Loucy (cell line): ENCODE data around the gene ZNF528.

Source experiments
- H2AFZ ChIP-seq: fragments of 200-600 bp; sonication (generic); 2 replicates; pipeline ENCODE4 v1.6.0; 2016; ENCODE audit warnings: antibody characterized with exemption, mild to moderate bottlenecking, low read length, moderate library complexity
- H3F3A ChIP-seq: fragments of 200-600 bp; 2 replicates; pipeline ENCODE4 v1.6.0; 2016; ENCODE audit warnings: antibody characterized with exemption, low read depth, mild to moderate bottlenecking
- H3K27me3 ChIP-seq: fragments of 200-600 bp; sonication (generic); 2 replicates; pipeline ENCODE4 v1.6.1; 2014; ENCODE audit warnings: low read length, mild to moderate bottlenecking; ENCODE audit not compliant: insufficient read depth, poor library complexity, severe bottlenecking
- H3K36me3 ChIP-seq: fragments of 200-600 bp; sonication (generic); 2 replicates; pipeline ENCODE4 v1.6.1; 2016; ENCODE audit warnings: low read length; ENCODE audit not compliant: insufficient read depth
- H3K4me1 ChIP-seq: fragments of 200-600 bp; sonication (generic); 2 replicates; pipeline ENCODE4 v1.5.1; 2014; ENCODE audit warnings: low read length, mild to moderate bottlenecking; ENCODE audit not compliant: insufficient read depth, poor library complexity, severe bottlenecking
- H3K4me2 ChIP-seq: fragments of 200-600 bp; sonication (generic); 2 replicates; pipeline ENCODE4 v1.6.0; 2014; ENCODE audit warnings: antibody characterized with exemption, low read length, low read depth, mild to moderate bottlenecking; ENCODE audit not compliant: poor library complexity, severe bottlenecking
- H3K4me3 ChIP-seq: fragments of 200-600 bp; sonication (generic); 2 replicates; pipeline ENCODE4 v1.5.1; 2014; ENCODE audit warnings: low read length, mild to moderate bottlenecking, mixed read lengths; ENCODE audit not compliant: poor library complexity, severe bottlenecking
- H3K79me2 ChIP-seq: fragments of 200-600 bp; sonication (generic); 2 replicates; pipeline ENCODE4 v1.6.1; 2014; ENCODE audit warnings: low read length; ENCODE audit not compliant: insufficient read depth
- H3K9ac ChIP-seq: fragments of 200-600 bp; sonication (generic); 2 replicates; pipeline ENCODE4 v1.6.0; 2014; ENCODE audit warnings: mild to moderate bottlenecking, low read depth, low read length, moderate library complexity; ENCODE audit not compliant: poor library complexity, severe bottlenecking
- H3K9me2 ChIP-seq: fragments of 200-600 bp; sonication (generic); replicated peaks from 2 replicates; pipeline ENCODE4 v1.6.1; 2016; ENCODE audit warnings: low read depth, low read length, mixed read lengths
- H3K9me3 ChIP-seq: fragments of 200-600 bp; sonication (generic); 2 replicates; pipeline ENCODE4 v1.6.1; 2014; ENCODE audit warnings: mild to moderate bottlenecking, antibody characterized with exemption, low read length, low read depth; ENCODE audit not compliant: insufficient read depth
- H4K20me1 ChIP-seq: fragments of 200-600 bp; sonication (generic); 2 replicates; pipeline ENCODE4 v1.6.0; 2014; ENCODE audit warnings: antibody characterized with exemption, low read length, mild to moderate bottlenecking; ENCODE audit not compliant: insufficient read depth, poor library complexity, severe bottlenecking
- CTCF ChIP-seq: fragments of 200-600 bp; sonication (generic); conservative IDR thresholded peaks from 2 replicates; pipeline ENCODE4 v1.5.1; 2014; ENCODE audit warnings: mild to moderate bottlenecking, antibody characterized with exemption, low read length
- EZH2phosphoT487 ChIP-seq: fragments of 200-600 bp; IDR thresholded peaks from 2 replicates; pipeline ENCODE4 v1.6.1; 2018; ENCODE audit warnings: antibody characterized with exemption, mild to moderate bottlenecking, moderate library complexity, borderline replicate concordance

The ZNF528 gene

GRCh38 chr19:52397310-52398080, at the start of gene ZNF528:
Gene ZNF528 (plus strand): TSS chr19:52397849. CDS start chr19:52402014, 4,165 bp downstream.
- H3K4me3 ChIP-seq = peak within 1 kb of the TSS; percentile 80
- TF ChIP-seq EZH2phosphoT487 (no peak), CTCF (no peak)
- H3F3A ChIP-seq = no peaks in the 10 kb centered on the region
- peaks cover 6% of the 10 kb centered on the region for H3K4me1 ChIP-seq
- peaks cover 40% of the 10 kb centered on the region for H3K79me2 ChIP-seq
- no peaks in the 10 kb centered on the region for H3K9me2 ChIP-seq
- peak within 1 kb of the TSS; percentile 56 for H2AFZ ChIP-seq
- no peaks in the 10 kb centered on the region for H3K9me3 ChIP-seq
- H3K27me3 ChIP-seq = no peaks in the 10 kb centered on the region
- H3K9ac ChIP-seq = peak within 1 kb of the TSS; percentile 90
- no peaks in the 10 kb centered on the region for H4K20me1 ChIP-seq
- peak within 1 kb of the TSS; percentile 74 for H3K4me2 ChIP-seq
- H3K36me3 ChIP-seq = no peaks in the 10 kb centered on the region

GRCh38 chr19:52351512-52351911, 46.1 kb upstream of the ZNF528 start:
- H3K4me3 ChIP-seq = no peak overlapping the region
- no peaks in the 10 kb centered on the region for H3K9me2 ChIP-seq
- no peaks in the 10 kb centered on the region for H3K27me3 ChIP-seq
- no peak overlapping the region for H3K4me2 ChIP-seq
- no peaks in the 10 kb centered on the region for H3K4me1 ChIP-seq
- no peaks in the 10 kb centered on the region for H3K9me3 ChIP-seq
- H3K36me3 ChIP-seq = no peaks in the 10 kb centered on the region
- no peaks in the 10 kb centered on the region for H3K79me2 ChIP-seq
- H4K20me1 ChIP-seq = no peaks in the 10 kb centered on the region
- no peak overlapping the region for H3K9ac ChIP-seq
- no peak for TF ChIP-seq EZH2phosphoT487
- TF ChIP-seq CTCF = peak; percentile 72
- H3F3A ChIP-seq = no peaks in the 10 kb centered on the region
- peak overlapping the region; percentile 88 for H2AFZ ChIP-seq

- Histone ChIP-seq H3K9me2 (no peaks in the 10 kb centered on the region), H3K4me3 (no peak overlapping the region), H3F3A (no peaks in the 10 kb centered on the region), H3K4me1 (no peaks in the 10 kb centered on the region), H3K4me2 (no peak overlapping the region), H3K27me3 (no peaks in the 10 kb centered on the region), H3K9ac (no peak overlapping the region), H4K20me1 (no peaks in the 10 kb centered on the region), H2AFZ (no peak overlapping the region), H3K36me3 (peaks cover 15% of the 10 kb centered on the region), H3K9me3 (peaks cover 29% of the 10 kb centered on the region; the same call in 1 of the 2 replicates), H3K79me2 (no peaks in the 10 kb centered on the region)
- no peak for TF ChIP-seq EZH2phosphoT487
- no peak for TF ChIP-seq CTCF
These were observed 31.2 kb upstream of the ZNF528 start for GRCh38 chr19:52366414-52366824.
